Kidney (tissue), 14 donors: ENCODE results near the gene TBC1D5. TPM values are rescaled to one million over a fixed set of nuclear protein-coding genes. Genes with fewer than 3 reads are reported as not detected.

Source experiments
- DNase-seq, 5 donors: peaks; one replicate each; pipeline ENCODE4 v3.0.0-alpha.2; 2013 to 2020
- FAIRE-seq: peaks from 2 replicates; lab custom pipeline; 2012; peaks lifted over from hg19 to GRCh38; lab: Jason Lieb, UNC
- H3K27ac ChIP-seq, 2 donors: one replicate each; pipeline ENCODE4 v1.7.0; 2013; ENCODE audit warnings: low read depth in 2 of 2, low read length in 2 of 2, inconsistent platforms in 1 of 2
- H3K27me3 ChIP-seq: one replicate; pipeline ENCODE4 v1.7.1; 2013; ENCODE audit warnings: low read length, inconsistent platforms; ENCODE audit not compliant: control insufficient read depth, insufficient read depth
- H3K36me3 ChIP-seq, 3 donors: one replicate each; pipeline versions ENCODE4 v1.7.0 to v1.7.1; 2013; ENCODE audit warnings: low read length in 3 of 3, control low read depth in 1 of 3, inconsistent platforms in 1 of 3; ENCODE audit not compliant: insufficient read depth in 3 of 3, control insufficient read depth in 2 of 3
- H3K4me1 ChIP-seq, 3 donors: one replicate each; pipeline versions ENCODE4 v1.7.0 to v1.7.1; 2013; ENCODE audit warnings: low read length in 3 of 3, inconsistent platforms in 1 of 3, low read depth in 1 of 3; ENCODE audit not compliant: control insufficient read depth in 2 of 3, insufficient read depth in 2 of 3
- H3K4me3 ChIP-seq, 3 donors: one replicate each; pipeline versions ENCODE4 v1.7.0 to v1.8.1; 2013; ENCODE audit warnings: low read length in 3 of 3, control low read depth in 1 of 3, inconsistent platforms in 1 of 3
- H3K9ac ChIP-seq, 3 donors: one replicate each; pipeline versions ENCODE4 v1.7.0 to v1.7.1; 2013; ENCODE audit warnings: low read length in 3 of 3, control low read depth in 1 of 3, inconsistent platforms in 1 of 3
- H3K9me3 ChIP-seq, 3 donors: one replicate each; pipeline versions ENCODE4 v1.7.0 to v1.7.1; 2013; ENCODE audit warnings: low read length in 3 of 3, control low read depth in 1 of 3, inconsistent platforms in 1 of 3; ENCODE audit not compliant: control insufficient read depth in 2 of 3, insufficient read depth in 1 of 3
- intact Hi-C: fragments of 100-400 bp; cut with DNase I; formaldehyde crosslinking; loops from one replicate; pipeline ENCODE4 v1.11.1; 2022
- polyA plus RNA-seq: library from polyadenylated mRNA; stranded (reverse); fragments of 350-450 nt; fragmentation: Illumina TruSeq; extraction: RNeasy Lipid Tissue Mini Kit (QIAGEN cat#74804); gene quantifications from one replicate; pipeline ENCODE4 v1.2.3, GENCODE V29; 2014; ENCODE audit warnings: low read depth, low replicate concordance; ENCODE audit not compliant: insufficient read depth
- total RNA-seq: library from RNA; stranded (reverse); fragmentation: NEBNext Ultra II Directional; extraction: Animal tissue kit (Norgen Biotek cat#: 25700); gene quantifications from one replicate; pipeline ENCODE4 v1.2.1, GENCODE V29; 2021
- TF ChIP-seq, protein P1 (sequence below): IDR thresholded peaks from 3 replicates; pipeline ENCODE4 v1.5.1; 2012; ENCODE audit warnings: mild to moderate bottlenecking, moderate library complexity, borderline replicate concordance; ENCODE audit not compliant: insufficient read depth; ENCODE audit errors: extremely low read depth
- donor health status: control.
- donor health status: control.
- donor health status: control.
- donor health status: control.
- donor health status: control.
- donor health status: DM: yes; HTN: yes; CAD: no.
- donor health status: Normal renal cell carcinoma (clear cell type).

TBC1D5 gene
- total and polyA plus RNA-seq, 2 donors from 2014 or later: 9.7 to 77.7 TPM

DNA sequence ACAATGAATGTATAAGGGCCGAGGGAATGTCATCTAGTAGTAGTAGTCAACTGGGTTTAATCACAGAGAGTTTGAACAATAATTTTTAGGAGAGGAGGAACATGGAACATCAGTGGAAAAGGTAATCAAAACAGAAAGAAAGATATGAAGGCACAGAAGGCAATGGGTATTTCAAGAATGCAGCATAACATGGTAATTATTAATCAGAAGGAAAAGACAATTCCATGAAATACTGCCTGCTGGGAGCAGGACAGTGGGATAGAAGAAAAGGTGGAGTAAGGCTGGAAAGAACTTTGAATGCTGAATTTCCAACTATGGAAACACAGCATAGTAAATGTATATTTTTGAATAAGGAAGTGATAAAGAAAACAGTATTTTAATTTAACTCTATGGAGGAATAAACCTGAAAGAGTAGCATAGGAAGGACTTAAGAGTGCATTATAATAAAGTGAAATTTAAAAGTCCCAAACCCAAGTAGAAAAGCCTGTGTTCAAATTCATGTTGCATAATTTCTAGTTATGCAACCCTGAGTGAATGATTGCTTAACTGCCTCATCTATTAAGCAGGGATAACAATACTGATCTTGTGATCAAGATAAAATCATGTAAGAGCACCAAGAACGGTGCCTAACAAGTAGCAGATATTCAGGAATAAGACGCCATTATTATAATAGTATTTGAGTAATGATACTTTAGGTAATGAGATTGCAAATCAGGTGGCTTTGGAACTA is 357.7 kb downstream of the TBC1D5 start:
- Histone ChIP-seq H3K4me1 (peaks cover 0 to 11% (median 2%) of the 10 kb centered on the region in 3 donors), H3K27me3 (no peaks in the 10 kb centered on the region), H3K9ac (no peak overlapping the region), H3K27ac (peak overlapping the region; percentile 29 to 48), H3K4me3 (peak overlapping the region in 1 of 3 donors; percentile 28), H3K36me3 (no peaks in the 10 kb centered on the region), H3K9me3 (no peaks in the 10 kb centered on the region)
- intact Hi-C loops: no loop called here
- TF ChIP-seq, protein P1, sequence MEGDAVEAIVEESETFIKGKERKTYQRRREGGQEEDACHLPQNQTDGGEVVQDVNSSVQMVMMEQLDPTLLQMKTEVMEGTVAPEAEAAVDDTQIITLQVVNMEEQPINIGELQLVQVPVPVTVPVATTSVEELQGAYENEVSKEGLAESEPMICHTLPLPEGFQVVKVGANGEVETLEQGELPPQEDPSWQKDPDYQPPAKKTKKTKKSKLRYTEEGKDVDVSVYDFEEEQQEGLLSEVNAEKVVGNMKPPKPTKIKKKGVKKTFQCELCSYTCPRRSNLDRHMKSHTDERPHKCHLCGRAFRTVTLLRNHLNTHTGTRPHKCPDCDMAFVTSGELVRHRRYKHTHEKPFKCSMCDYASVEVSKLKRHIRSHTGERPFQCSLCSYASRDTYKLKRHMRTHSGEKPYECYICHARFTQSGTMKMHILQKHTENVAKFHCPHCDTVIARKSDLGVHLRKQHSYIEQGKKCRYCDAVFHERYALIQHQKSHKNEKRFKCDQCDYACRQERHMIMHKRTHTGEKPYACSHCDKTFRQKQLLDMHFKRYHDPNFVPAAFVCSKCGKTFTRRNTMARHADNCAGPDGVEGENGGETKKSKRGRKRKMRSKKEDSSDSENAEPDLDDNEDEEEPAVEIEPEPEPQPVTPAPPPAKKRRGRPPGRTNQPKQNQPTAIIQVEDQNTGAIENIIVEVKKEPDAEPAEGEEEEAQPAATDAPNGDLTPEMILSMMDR: no peak
- DNase-seq (peak in 1 of 5 donors; percentile 37), FAIRE-seq (peak; percentile 55)

DNA sequence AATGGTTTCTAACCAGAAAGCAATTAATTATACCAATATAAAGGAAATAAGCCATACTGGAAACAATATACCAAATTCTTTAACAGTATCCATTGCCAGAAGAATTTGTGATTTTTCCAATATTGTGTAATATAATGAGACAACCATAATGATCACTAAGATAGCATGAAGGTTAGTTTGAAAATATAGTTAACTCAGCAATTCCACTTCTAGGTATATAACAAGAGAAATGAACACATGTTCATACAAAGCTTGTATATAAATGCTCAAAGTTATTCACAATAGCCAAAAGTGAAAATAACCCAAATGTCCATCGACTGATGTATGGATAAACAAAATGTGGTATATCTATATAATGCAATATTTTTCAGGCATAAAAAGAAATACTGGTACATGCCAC is 369.1 kb downstream of the TBC1D5 start:
- Histone ChIP-seq H3K9me3 (no peaks in the 10 kb centered on the region), H3K27me3 (no peaks in the 10 kb centered on the region), H3K4me1 (no peaks in the 10 kb centered on the region), H3K27ac (no peak overlapping the region), H3K9ac (no peak overlapping the region), H3K36me3 (peaks cover 0 to 4% (median 0%) of the 10 kb centered on the region in 3 donors), H3K4me3 (no peak overlapping the region)
- FAIRE-seq (no peak), DNase-seq (no peak)
- intact Hi-C loops: no loop called here
- TF ChIP-seq, protein P1: no peak

DNA sequence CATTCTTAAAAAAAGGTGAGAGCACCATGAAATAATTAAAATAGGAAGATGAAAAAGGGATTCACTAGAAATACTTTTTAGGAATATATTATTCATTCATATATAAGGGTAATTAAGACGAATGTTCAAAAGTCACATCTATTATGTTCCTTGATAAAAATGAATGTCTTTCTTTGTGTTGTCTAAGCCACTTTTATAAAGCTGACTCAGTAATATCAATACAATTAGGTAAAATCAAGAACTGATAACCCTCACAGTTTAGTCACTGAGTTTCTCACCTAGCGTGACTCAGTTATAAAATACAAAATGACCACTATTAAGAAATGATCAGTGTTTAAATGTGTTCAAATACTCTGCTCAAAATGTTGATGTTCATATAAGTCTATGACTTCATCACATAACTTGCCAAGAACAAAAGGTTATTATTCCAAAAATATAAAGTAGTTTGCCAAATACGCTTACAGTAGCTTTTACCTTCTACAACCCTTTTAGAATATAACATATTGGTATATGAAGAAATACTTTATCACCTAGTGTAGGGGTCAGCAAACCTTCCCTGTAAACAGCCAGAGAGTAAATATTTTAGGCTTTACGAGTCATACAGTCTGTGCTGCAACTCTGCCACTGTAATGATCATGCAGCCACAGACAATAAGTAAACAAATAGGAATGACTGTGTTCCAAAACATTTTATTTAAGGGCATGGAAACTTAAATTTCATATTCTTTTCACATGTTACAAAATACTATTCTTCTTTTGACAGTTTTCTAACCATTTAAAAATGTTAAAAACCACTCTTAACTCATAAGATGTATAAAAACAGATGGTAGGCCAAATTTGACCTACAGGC is 369.8 kb downstream of the TBC1D5 start:
- H3K36me3 ChIP-seq: peaks cover 0 to 4% (median 0%) of the 10 kb centered on the region in 3 donors
- no peaks in the 10 kb centered on the region for H3K9me3 ChIP-seq
- H3K4me1 ChIP-seq: no peaks in the 10 kb centered on the region
- intact Hi-C loops: no loop called here
- no peak overlapping the region for H3K4me3 ChIP-seq
- FAIRE-seq: no peak
- H3K9ac ChIP-seq: no peak overlapping the region
- TF ChIP-seq, protein P1: no peak
- no peak overlapping the region for H3K27ac ChIP-seq
- DNase-seq: no peak
- H3K27me3 ChIP-seq: no peaks in the 10 kb centered on the region
